NCI-H2171 (cell line): ENCODE results near the gene AVPR1A.

ENCODE experiments used
- DNase-seq: peaks from one replicate; lab custom pipeline; 2025; lab: John Stamatoyannopoulos, UW

AVPR1A gene

DNA sequence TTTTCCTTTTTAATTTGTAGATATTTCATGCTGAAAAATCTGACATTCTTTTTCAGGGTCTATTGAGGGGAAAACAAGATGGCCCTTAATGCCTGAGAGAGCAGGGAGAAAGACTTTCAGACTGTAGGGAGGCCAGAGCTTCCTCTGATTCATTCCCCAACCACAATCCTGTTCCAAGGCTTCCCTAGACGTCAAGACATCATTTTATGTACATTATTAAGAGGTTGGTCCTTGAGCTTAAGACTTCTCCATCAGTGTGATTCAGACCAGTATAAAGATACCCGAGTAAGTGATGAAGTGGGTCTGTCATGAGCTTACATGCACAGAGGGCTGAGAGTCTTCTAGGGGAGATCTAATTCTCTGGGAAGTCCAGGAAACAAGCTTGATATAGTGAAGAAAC, 57.3 kb downstream of the AVPR1A start:
- DNase-seq = no peak

DNA sequence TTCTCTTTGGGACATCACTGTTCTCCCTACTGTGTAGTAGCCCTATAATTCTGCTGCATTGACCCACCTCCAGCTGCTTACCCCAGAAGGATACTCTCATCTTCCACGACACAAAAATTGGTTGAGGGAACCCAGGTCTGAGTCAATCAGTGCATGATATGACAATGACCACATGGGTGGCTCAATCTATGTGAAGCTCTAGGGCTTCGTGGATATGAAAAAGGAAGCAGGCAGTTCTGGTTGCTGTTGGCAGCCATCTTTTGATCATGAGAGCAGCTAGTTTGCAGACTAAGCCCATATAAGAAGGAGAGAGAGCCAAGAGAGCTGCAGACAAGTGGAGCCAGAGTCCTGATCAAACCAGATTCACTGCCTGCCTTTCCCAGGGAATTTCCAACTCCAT, 57.9 kb downstream of the AVPR1A start:
- DNase-seq = no peak
